Left ventricle myocardium inferior (tissue), 1 donor: ENCODE measurements around the gene PTH1R. TPM values are rescaled to one million over a fixed set of nuclear protein-coding genes. Genes with fewer than 3 reads are reported as not detected.

Experiments
- DNase-seq: peaks from one replicate; pipeline ENCODE4 v3.0.0-alpha.2; 2020
- H3K27ac ChIP-seq: fragments of 200-600 bp; replicated peaks from 2 replicates; pipeline ENCODE4 v1.8.0; 2021
- H3K27me3 ChIP-seq: fragments of 200-600 bp; 2 replicates; pipeline ENCODE4 v1.8.0; 2021; ENCODE audit warnings: low read depth
- H3K36me3 ChIP-seq: fragments of 200-600 bp; 2 replicates; pipeline ENCODE4 v1.8.0; 2021
- H3K4me1 ChIP-seq: fragments of 200-600 bp; 2 replicates; pipeline ENCODE4 v1.8.0; 2021
- H3K4me3 ChIP-seq: fragments of 200-600 bp; 2 replicates; pipeline ENCODE4 v1.8.0; 2021; ENCODE audit warnings: mild to moderate bottlenecking, moderate library complexity
- H3K9me3 ChIP-seq: fragments of 200-600 bp; replicated peaks from 2 replicates; pipeline ENCODE4 v1.8.0; 2021
- intact Hi-C: fragments of 100-400 bp; cut with micrococcal nuclease; formaldehyde crosslinking; loops from one replicate; pipeline ENCODE4 v1.11.0; 2022
- total RNA-seq: library from RNA; stranded (reverse); fragmentation: NEBNext Ultra II Directional; extraction: Animal tissue kit (Norgen Biotek cat#: 25700); gene quantifications from one replicate; pipeline ENCODE4 v1.2.1, GENCODE V29; 2021
- TF ChIP-seq, protein P1 (sequence below): fragments of 200-600 bp; IDR thresholded peaks from 2 replicates; pipeline ENCODE4 v1.8.0; 2021; ENCODE audit warnings: antibody characterized with exemption, mild to moderate bottlenecking, borderline replicate concordance
- donor health status: DM: no; HTN: yes; CAD: no; lungs with severe emphysema.

Gene PTH1R
- total RNA-seq, 1 donor from 2014 or later = 6.4 TPM

DNA sequence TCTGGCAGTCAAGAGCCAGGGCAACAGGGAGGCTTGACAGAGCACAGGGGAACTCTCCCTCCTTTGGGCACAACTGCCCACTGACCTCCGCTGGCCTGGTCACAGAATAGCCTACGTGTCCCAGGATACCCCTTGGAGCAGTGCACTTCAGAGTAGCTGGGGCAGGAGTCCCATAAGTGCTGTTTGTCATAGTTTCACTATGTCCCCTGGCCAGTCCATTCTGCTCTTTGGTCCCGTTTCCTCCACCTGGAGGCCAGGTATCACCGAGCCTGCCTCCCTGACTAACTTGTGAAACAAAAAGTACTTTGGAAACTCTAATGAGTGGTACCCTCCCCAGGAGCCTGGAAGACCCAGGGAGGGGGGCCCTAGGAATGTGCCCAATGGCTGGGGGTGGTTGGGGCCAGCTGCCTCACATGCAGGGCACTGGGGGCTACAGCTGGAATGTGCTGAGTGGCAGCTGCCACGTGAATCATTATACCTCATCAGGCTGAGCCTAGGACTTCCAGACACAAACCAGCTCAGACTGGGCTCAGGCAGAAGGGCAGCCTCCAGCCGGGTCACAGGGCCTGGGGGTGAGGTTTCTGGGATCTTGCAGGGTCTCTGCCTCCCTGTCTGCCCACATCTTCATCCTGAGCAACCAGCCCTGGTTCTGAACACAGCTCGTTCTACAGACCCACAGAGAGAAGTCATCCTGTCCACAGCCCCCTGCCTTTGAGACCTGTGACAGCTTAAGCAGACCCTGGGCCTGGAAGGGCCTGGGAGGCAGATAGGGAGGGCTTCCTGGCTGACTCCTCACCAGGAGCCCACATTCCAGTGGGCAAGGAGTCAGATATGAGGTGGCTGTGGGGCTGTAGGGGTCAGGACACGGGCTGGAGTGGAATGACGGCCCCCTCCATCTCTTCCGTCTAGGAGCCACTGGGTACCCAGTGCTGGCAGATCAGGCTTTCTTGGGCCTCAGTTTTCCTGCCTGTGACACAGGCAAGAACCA lies 914 bp upstream of the PTH1R start:
- no peaks in the 10 kb centered on the region for H3K36me3 ChIP-seq
- peaks cover 12% of the 10 kb centered on the region for H3K27me3 ChIP-seq
- H3K4me1 ChIP-seq = peaks cover 69% of the 10 kb centered on the region
- H3K9me3 ChIP-seq = no peaks in the 10 kb centered on the region
- TF ChIP-seq, protein P1, sequence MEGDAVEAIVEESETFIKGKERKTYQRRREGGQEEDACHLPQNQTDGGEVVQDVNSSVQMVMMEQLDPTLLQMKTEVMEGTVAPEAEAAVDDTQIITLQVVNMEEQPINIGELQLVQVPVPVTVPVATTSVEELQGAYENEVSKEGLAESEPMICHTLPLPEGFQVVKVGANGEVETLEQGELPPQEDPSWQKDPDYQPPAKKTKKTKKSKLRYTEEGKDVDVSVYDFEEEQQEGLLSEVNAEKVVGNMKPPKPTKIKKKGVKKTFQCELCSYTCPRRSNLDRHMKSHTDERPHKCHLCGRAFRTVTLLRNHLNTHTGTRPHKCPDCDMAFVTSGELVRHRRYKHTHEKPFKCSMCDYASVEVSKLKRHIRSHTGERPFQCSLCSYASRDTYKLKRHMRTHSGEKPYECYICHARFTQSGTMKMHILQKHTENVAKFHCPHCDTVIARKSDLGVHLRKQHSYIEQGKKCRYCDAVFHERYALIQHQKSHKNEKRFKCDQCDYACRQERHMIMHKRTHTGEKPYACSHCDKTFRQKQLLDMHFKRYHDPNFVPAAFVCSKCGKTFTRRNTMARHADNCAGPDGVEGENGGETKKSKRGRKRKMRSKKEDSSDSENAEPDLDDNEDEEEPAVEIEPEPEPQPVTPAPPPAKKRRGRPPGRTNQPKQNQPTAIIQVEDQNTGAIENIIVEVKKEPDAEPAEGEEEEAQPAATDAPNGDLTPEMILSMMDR = no peak
- intact Hi-C loops = no loop called here
- H3K27ac ChIP-seq = peak overlapping the region; percentile 30
- no peak for DNase-seq
- no peak overlapping the region for H3K4me3 ChIP-seq

DNA sequence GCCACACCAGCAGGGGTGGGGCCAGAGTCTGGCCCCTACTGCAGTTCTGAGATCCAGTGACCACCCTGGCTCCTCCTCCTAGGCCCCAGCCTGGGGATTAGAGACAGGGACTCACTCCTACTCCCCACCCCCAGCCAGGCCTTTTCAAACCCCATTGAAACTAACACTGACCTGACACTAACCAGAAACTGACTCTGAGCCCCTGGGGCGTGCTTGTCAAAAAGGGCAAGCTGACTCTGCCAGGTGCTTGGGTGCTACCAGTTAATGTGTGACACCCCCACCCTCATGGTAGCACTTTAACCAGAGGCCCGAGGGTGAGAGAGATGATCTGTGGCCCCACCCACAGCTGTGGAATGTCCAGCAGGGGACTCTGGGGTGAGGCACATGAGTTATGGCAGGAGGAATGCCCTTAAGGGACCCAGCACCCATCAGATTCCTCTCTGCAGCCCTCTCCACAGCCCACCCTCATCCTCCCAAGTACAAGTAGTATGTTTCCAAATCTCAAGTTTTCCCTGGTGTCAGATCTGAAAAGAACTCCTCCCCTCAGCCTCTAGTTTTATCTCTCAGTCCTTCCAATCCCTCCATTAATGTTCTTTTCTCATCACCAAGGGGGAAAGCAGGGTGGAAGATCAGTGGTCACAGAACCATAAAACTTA lies 1.4 kb downstream of the PTH1R start:
- peaks cover 35% of the 10 kb centered on the region for H3K27me3 ChIP-seq
- intact Hi-C loops = no loop called here
- H3K4me1 ChIP-seq = peaks cover 68% of the 10 kb centered on the region
- H3K4me3 ChIP-seq = no peak overlapping the region
- TF ChIP-seq, protein P1 = no peak
- no peak for DNase-seq
- no peaks in the 10 kb centered on the region for H3K36me3 ChIP-seq
- peak overlapping the region; percentile 30 for H3K27ac ChIP-seq
- no peaks in the 10 kb centered on the region for H3K9me3 ChIP-seq

DNA sequence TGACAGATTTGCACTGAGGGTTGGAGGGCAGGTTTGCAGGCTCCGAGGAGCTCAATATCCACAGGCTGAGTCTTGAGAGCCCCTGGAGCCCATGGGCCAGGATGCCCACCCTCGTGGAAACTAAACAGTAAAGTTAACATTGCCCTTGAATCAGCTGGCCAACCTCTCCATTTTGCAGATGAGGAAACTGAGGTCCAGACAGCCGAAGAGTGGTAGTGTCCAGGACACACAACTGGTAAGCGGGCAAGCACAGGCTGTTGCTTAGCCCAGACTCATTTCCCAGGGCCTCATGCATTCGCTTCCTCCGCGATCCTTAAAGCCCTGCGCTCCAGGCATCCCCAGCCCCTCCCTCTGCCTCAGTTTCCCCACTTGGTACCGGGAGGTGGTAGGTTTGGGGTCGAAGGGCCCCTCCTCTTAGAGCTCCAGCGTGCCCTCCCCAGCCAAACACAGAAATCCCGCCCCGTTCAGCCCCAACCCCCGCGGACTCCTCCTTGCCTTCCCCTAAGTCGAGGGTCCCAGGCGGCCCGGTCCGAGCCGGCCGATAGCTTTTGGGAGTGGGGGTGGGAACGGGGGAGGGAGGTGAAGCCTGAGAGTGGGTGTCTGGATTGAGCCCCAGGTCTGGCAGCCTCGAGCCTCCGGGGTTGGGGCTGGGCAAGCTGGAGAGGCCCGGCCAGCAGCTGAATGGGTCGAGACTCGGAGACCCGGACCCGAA lies 3.5 kb downstream of the PTH1R start:
- intact Hi-C loops = no loop called here
- H3K36me3 ChIP-seq = no peaks in the 10 kb centered on the region
- TF ChIP-seq, protein P1 = no peak
- H3K4me1 ChIP-seq = peaks cover 52% of the 10 kb centered on the region
- H3K27ac ChIP-seq = peak overlapping the region; percentile 85
- no peaks in the 10 kb centered on the region for H3K9me3 ChIP-seq
- peaks cover 43% of the 10 kb centered on the region for H3K27me3 ChIP-seq
- DNase-seq = no peak
- peak overlapping the region; percentile 76 for H3K4me3 ChIP-seq

DNA sequence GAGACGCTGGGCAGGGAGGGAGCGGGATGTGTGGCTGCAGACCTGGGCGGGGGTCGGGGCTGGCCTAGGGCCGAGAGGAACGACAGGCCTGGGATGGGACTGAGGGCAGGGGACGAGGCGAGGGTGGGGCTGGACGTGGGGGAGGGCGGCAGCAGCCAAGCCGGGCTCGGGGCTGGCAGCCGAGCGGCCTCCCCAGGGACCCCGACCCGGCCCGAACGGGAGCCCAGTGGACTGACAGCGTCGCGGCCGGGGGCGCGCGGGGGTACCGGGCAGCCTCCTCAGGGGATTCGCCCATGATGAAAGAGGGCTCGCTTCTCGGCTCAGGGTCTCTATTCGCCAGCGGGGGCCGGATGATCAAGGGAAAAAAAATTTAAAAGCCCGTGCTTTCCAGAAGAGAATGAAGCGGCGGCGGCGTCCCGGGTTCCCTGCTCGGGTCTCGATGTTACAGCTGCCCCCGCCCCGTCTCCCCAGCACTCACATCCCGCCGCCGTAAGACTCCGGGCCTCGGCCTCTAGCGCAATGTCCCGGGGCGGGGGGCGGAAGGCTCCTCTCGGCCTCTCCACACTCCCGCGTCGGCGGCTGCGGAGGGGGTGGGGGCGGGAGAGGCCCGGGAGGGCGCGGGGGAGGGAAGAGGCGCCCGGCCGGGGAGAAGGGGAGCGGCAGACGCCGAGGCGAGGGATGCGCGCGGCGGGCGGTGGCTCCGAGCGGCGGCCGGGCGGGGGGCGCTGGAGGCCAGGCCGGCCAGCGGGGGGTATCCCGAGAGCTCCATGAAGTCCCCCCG lies 4.3 kb downstream of the PTH1R start:
- Histone ChIP-seq H3K4me1 (peaks cover 52% of the 10 kb centered on the region), H3K27ac (peak overlapping the region; percentile 85)
- intact Hi-C loops = no loop called here

More for the DNA sequence above, 4.3 kb downstream of the PTH1R start:
- peak overlapping the region; percentile 76 for H3K4me3 ChIP-seq
- TF ChIP-seq, protein P1 = no peak
- no peaks in the 10 kb centered on the region for H3K9me3 ChIP-seq
- no peaks in the 10 kb centered on the region for H3K36me3 ChIP-seq
- peak; percentile 46 for DNase-seq
- H3K27me3 ChIP-seq = peaks cover 43% of the 10 kb centered on the region
